ENCODE measurements around the gene APOM. TPM values are rescaled to one million over a fixed set of nuclear protein-coding genes. Genes with fewer than 3 reads are reported as not detected.

Gene APOM
- total RNA-seq, 8 experiments from 2014 or later = 2.3 to 6.8 (median 5.3) TPM

Other genes with a start within 250 kb of the APOM start
- gene MICB, start 157.7 kb upstream of the APOM start, total RNA-seq = 1 to 10 TPM in 5 of 8 experiments, under 1 TPM in 2, not detected in 1; 0.49 to 4.2 (median 1.9) TPM
- 1 to 10 TPM in 2 of 8 experiments, under 1 TPM in 5, not detected in 1; 0.38 to 1.9 (median 0.75) TPM for gene MCCD1, start 126.9 kb upstream of the APOM start, total RNA-seq
- gene DDX39B, start 113.9 kb upstream of the APOM start, total RNA-seq = 100 to 1,000 TPM; 238 to 564 (median 386) TPM
- gene ATP6V1G2, start 109.3 kb upstream of the APOM start, total RNA-seq = 100 to 1,000 TPM in 2 of 8 experiments, 10 to 100 TPM in 3, 1 to 10 TPM in 2, under 1 TPM in 1; 0.25 to 110 (median 48.1) TPM
- gene NFKBIL1, start 108.3 kb upstream of the APOM start, total RNA-seq = 10 to 100 TPM; 24.2 to 44.5 (median 31.6) TPM
- gene LTA, start 83.6 kb upstream of the APOM start, total RNA-seq = under 1 TPM in 6 of 8 experiments, not detected in 2; 0.11 to 0.76 (median 0.41) TPM
- gene TNF, start 80.3 kb upstream of the APOM start, total RNA-seq = 1 to 10 TPM in 1 of 8 experiments, under 1 TPM in 3, not detected in 4; 0.17 to 3.9 (median 0.68) TPM
- gene LTB, start 73.5 kb upstream of the APOM start, total RNA-seq = 1 to 10 TPM in 2 of 8 experiments, under 1 TPM in 5, not detected in 1; 0.18 to 1.9 (median 0.81) TPM
- gene LST1, start 69.6 kb upstream of the APOM start, total RNA-seq = 1 to 10 TPM in 2 of 8 experiments, under 1 TPM in 5, not detected in 1; 0.21 to 2.6 (median 0.63) TPM
- gene NCR3, start 62.9 kb upstream of the APOM start, total RNA-seq = under 1 TPM in 3 of 8 experiments, not detected in 5; 0.29 to 0.71 (median 0.31) TPM
- 1 to 10 TPM in 5 of 8 experiments, not detected in 3; 1.1 to 3.1 (median 2.0) TPM for gene AIF1, start 40.7 kb upstream of the APOM start, total RNA-seq
- 100 to 1,000 TPM in 4 of 8 experiments, 10 to 100 TPM in 4; 53.2 to 259 (median 92.0) TPM for gene PRRC2A, start 35.2 kb upstream of the APOM start, total RNA-seq
- 100 to 1,000 TPM; 159 to 322 (median 247) TPM for gene BAG6, start 3.2 kb upstream of the APOM start, total RNA-seq
- 10 to 100 TPM; 10.8 to 24.6 (median 15.5) TPM for gene C6orf47, start 4.9 kb downstream of the APOM start, total RNA-seq
- gene GPANK1, start 9.1 kb downstream of the APOM start, total RNA-seq = 10 to 100 TPM; 15.2 to 27.2 (median 22.0) TPM
- gene CSNK2B, start 10.2 kb downstream of the APOM start, total RNA-seq = 100 to 1,000 TPM; 112 to 225 (median 167) TPM
- gene LY6G5B, start 14.1 kb downstream of the APOM start, total RNA-seq = 10 to 100 TPM in 2 of 8 experiments, 1 to 10 TPM in 6; 3.0 to 20.9 (median 6.3) TPM
- gene LY6G5C, start 25.2 kb downstream of the APOM start, total RNA-seq = 1 to 10 TPM; 1.3 to 7.1 (median 2.8) TPM
- gene ABHD16A, start 47.4 kb downstream of the APOM start, total RNA-seq = 10 to 100 TPM; 43.8 to 69.0 (median 52.5) TPM
- gene LY6G6F, start 51.0 kb downstream of the APOM start, total RNA-seq = not detected
- not detected for gene LY6G6D, start 59.5 kb downstream of the APOM start, total RNA-seq
- gene LY6G6C, start 65.9 kb downstream of the APOM start, total RNA-seq = 1 to 10 TPM in 1 of 8 experiments, under 1 TPM in 4, not detected in 3; 0.16 to 1.6 (median 0.41) TPM
- gene MPIG6B, start 67.5 kb downstream of the APOM start, total RNA-seq = 1 to 10 TPM in 2 of 8 experiments, under 1 TPM in 6; 0.18 to 1.8 (median 0.58) TPM
- gene DDAH2, start 73.4 kb downstream of the APOM start, total RNA-seq = 100 to 1,000 TPM in 5 of 8 experiments, 10 to 100 TPM in 3; 15.5 to 168 (median 120) TPM
- gene CLIC1, start 80.6 kb downstream of the APOM start, total RNA-seq = 100 to 1,000 TPM in 5 of 8 experiments, 10 to 100 TPM in 3; 73.5 to 627 (median 176) TPM
- 10 to 100 TPM in 5 of 8 experiments, 1 to 10 TPM in 3; 3.8 to 65.3 (median 11.3) TPM for gene MSH5, start 84.1 kb downstream of the APOM start, total RNA-seq
- gene SAPCD1, start 106.8 kb downstream of the APOM start, total RNA-seq = 1 to 10 TPM in 7 of 8 experiments, under 1 TPM in 1; 0.87 to 8.0 (median 2.7) TPM
- 1 to 10 TPM in 6 of 8 experiments, under 1 TPM in 2; 0.63 to 2.9 (median 1.4) TPM for gene VWA7, start 121.4 kb downstream of the APOM start, total RNA-seq
- gene VARS1, start 139.9 kb downstream of the APOM start, total RNA-seq = 100 to 1,000 TPM in 2 of 8 experiments, 10 to 100 TPM in 6; 26.4 to 135 (median 52.7) TPM
- gene LSM2, start 151.1 kb downstream of the APOM start, total RNA-seq = 10 to 100 TPM; 34.8 to 79.8 (median 47.1) TPM
- gene HSPA1L, start 159.4 kb downstream of the APOM start, total RNA-seq = 1 to 10 TPM; 1.0 to 4.3 (median 3.1) TPM
- 100 to 1,000 TPM in 2 of 8 experiments, 10 to 100 TPM in 6; 29.3 to 514 (median 92.4) TPM for gene HSPA1A, start 159.6 kb downstream of the APOM start, total RNA-seq
- gene HSPA1B, start 171.8 kb downstream of the APOM start, total RNA-seq = 100 to 1,000 TPM in 6 of 8 experiments, 10 to 100 TPM in 2; 68.6 to 489 (median 130) TPM
- gene NEU1, start 206.9 kb downstream of the APOM start, total RNA-seq = 100 to 1,000 TPM in 1 of 8 experiments, 10 to 100 TPM in 7; 22.8 to 106 (median 36.2) TPM
- 1 to 10 TPM in 2 of 8 experiments, under 1 TPM in 5, not detected in 1; 0.07 to 1.0 (median 0.41) TPM for gene SLC44A4, start 223.1 kb downstream of the APOM start, total RNA-seq
- 100 to 1,000 TPM in 1 of 8 experiments, 10 to 100 TPM in 7; 19.9 to 112 (median 60.3) TPM for gene EHMT2, start 241.8 kb downstream of the APOM start, total RNA-seq
- gene ZBTB12, start 246.2 kb downstream of the APOM start, total RNA-seq = 10 to 100 TPM in 6 of 8 experiments, 1 to 10 TPM in 2; 1.9 to 34.9 (median 15.9) TPM

All from motor neuron (in vitro differentiated cells).